ENCODE measurements around the gene MMP23B.

- TF ChIP-seq, protein P1, sequence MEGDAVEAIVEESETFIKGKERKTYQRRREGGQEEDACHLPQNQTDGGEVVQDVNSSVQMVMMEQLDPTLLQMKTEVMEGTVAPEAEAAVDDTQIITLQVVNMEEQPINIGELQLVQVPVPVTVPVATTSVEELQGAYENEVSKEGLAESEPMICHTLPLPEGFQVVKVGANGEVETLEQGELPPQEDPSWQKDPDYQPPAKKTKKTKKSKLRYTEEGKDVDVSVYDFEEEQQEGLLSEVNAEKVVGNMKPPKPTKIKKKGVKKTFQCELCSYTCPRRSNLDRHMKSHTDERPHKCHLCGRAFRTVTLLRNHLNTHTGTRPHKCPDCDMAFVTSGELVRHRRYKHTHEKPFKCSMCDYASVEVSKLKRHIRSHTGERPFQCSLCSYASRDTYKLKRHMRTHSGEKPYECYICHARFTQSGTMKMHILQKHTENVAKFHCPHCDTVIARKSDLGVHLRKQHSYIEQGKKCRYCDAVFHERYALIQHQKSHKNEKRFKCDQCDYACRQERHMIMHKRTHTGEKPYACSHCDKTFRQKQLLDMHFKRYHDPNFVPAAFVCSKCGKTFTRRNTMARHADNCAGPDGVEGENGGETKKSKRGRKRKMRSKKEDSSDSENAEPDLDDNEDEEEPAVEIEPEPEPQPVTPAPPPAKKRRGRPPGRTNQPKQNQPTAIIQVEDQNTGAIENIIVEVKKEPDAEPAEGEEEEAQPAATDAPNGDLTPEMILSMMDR (conservative IDR thresholded peaks at IDR 0.05 in 1 of 2, IDR thresholded peaks at IDR 0.05 in 1 of 2; ENCODE audit: extremely low read depth in 1 of 2, insufficient read depth in 1 of 2, low read depth in 1 of 2, low read length in 2 of 2), result no peak
- TF ChIP-seq EZH2 (IDR thresholded peaks at IDR 0.05; ENCODE audit: borderline replicate concordance, low read length), result no peak
These were observed 40.5 kb upstream of the MMP23B start for GRCh38 chr1:1591452-1591851.
